Right lobe of liver (tissue), 6 donors: Measurements from ENCODE around the gene GDF9. TPM values are rescaled to one million over a fixed set of nuclear protein-coding genes. Genes with fewer than 3 reads are reported as not detected.

Experiments
- ATAC-seq, 4 donors: fragments of 200-7000 bp; cut with Tn5 transposase; one replicate each; pipeline ENCODE4 v1.9.1; 2020; ENCODE audit warnings: mild to moderate bottlenecking in 4 of 4, moderate library complexity in 4 of 4
- DNase-seq, 3 donors: peaks; one replicate each; pipeline ENCODE4 v3.0.0-alpha.2; 2020
- H3K27ac ChIP-seq, 3 donors: fragments of 200-600 bp; one replicate each; pipeline ENCODE4 v1.8.0; 2022
- H3K27me3 ChIP-seq, 2 donors: fragments of 200-600 bp; one replicate each; pipeline ENCODE4 v1.8.0; 2022
- H3K36me3 ChIP-seq, 4 donors: fragments of 200-600 bp; sonication (generic) in 1 of 4; one replicate each; pipeline versions ENCODE4 v1.5.1 to v1.8.0; 2017 to 2022; ENCODE audit warnings: control low read depth in 1 of 4
- H3K4me1 ChIP-seq, 4 donors: fragments of 200-600 bp; sonication (generic) in 1 of 4; one replicate each; pipeline versions ENCODE4 v1.5.1 to v1.8.0; 2017 to 2022; ENCODE audit warnings: control low read depth in 1 of 4
- H3K4me3 ChIP-seq, 3 donors: fragments of 200-600 bp; one replicate each; pipeline ENCODE4 v1.8.0; 2022
- H3K9me3 ChIP-seq, 4 donors: fragments of 200-600 bp; sonication (generic) in 1 of 4; one replicate each; pipeline versions ENCODE4 v1.5.1 to v1.8.0; 2017 to 2022; ENCODE audit warnings: control low read depth in 1 of 4
- POLR2A ChIP-seq: fragments of 450-650 bp; IDR thresholded peaks from one replicate; pipeline ENCODE4 v1.6.1; 2017; ENCODE audit warnings: antibody characterized with exemption, mild to moderate bottlenecking
- WGBS: methylation state at CpG from one replicate; pipeline ENCODE4 v1.1.6; 2018; ENCODE audit warnings: low coverage, low lambda C conversion rate; ENCODE audit not compliant: insufficient coverage; ENCODE audit errors: missing lambda C conversion rate; 5-methylcytosine and 5-hydroxymethylcytosine counted together
- intact Hi-C, 2 donors: fragments of 100-400 bp; cut with DNase I; formaldehyde crosslinking; loops; one replicate each; pipeline versions ENCODE4 v1.11.2 to v1.14.1; 2022
- total RNA-seq, 6 experiments: library from RNA; depleted of rRNA in 2 of 6; stranded (reverse); fragments of >200 nt in 2 of 6; fragmentation: NEBNext Ultra II Directional in 3 of 6; extraction: Animal tissue kit (Norgen Biotek cat#: 25700) in 3 of 6; gene quantifications; one replicate each; pipeline versions ENCODE4 v1.1.0 to v1.2.4, GENCODE V29; 2016 to 2023
- TF ChIP-seq, protein P1 (sequence below), 4 donors: fragments of 200-600 bp in 3 of 4; fragments of 450-650 bp in 1 of 4; IDR thresholded peaks; one replicate each; pipeline versions ENCODE4 v1.5.1 to v1.8.0; 2016 to 2022; ENCODE audit warnings: antibody characterized with exemption in 4 of 4, mild to moderate bottlenecking in 2 of 4
- donor health status: DM: no; HTN: yes; CAD: no.
- donor health status: DM: no; HTN: no; CAD: no.
- donor health status: DM: no; HTN: no; CAD: no.
- donor health status: DM: no; HTN: yes; CAD: no.
- donor health status: DM: no; HTN: yes; CAD: no.

GDF9 gene
- total RNA-seq, 6 experiments from 2014 or later = 0.20 to 0.71 (median 0.48) TPM

GRCh38 chr5:132831095-132831860 is 35.0 kb downstream of the GDF9 start:
- Histone ChIP-seq H3K9me3 (no peaks in the 10 kb centered on the region), H3K27ac (peak overlapping the region; percentile 94 to 96 (median 95)), H3K4me3 (peak overlapping the region; percentile 66 to 92 (median 74)), H3K36me3 (peaks cover 0 to 9% (median 0%) of the 10 kb centered on the region in 4 donors), H3K4me1 (peaks cover 0 to 38% (median 10%) of the 10 kb centered on the region in 4 donors), H3K27me3 (no peaks in the 10 kb centered on the region)
- ATAC-seq (peak in 2 of 4 donors; percentile 0), DNase-seq (no peak)
- TF ChIP-seq POLR2A = no peak
- TF ChIP-seq, protein P1, sequence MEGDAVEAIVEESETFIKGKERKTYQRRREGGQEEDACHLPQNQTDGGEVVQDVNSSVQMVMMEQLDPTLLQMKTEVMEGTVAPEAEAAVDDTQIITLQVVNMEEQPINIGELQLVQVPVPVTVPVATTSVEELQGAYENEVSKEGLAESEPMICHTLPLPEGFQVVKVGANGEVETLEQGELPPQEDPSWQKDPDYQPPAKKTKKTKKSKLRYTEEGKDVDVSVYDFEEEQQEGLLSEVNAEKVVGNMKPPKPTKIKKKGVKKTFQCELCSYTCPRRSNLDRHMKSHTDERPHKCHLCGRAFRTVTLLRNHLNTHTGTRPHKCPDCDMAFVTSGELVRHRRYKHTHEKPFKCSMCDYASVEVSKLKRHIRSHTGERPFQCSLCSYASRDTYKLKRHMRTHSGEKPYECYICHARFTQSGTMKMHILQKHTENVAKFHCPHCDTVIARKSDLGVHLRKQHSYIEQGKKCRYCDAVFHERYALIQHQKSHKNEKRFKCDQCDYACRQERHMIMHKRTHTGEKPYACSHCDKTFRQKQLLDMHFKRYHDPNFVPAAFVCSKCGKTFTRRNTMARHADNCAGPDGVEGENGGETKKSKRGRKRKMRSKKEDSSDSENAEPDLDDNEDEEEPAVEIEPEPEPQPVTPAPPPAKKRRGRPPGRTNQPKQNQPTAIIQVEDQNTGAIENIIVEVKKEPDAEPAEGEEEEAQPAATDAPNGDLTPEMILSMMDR (IDR thresholded peaks at IDR 0.05) = no peak
- intact Hi-C loops = no loop called here
- WGBS = 70% methylated on average over 9 of the region's 15 CpGs

DNA sequence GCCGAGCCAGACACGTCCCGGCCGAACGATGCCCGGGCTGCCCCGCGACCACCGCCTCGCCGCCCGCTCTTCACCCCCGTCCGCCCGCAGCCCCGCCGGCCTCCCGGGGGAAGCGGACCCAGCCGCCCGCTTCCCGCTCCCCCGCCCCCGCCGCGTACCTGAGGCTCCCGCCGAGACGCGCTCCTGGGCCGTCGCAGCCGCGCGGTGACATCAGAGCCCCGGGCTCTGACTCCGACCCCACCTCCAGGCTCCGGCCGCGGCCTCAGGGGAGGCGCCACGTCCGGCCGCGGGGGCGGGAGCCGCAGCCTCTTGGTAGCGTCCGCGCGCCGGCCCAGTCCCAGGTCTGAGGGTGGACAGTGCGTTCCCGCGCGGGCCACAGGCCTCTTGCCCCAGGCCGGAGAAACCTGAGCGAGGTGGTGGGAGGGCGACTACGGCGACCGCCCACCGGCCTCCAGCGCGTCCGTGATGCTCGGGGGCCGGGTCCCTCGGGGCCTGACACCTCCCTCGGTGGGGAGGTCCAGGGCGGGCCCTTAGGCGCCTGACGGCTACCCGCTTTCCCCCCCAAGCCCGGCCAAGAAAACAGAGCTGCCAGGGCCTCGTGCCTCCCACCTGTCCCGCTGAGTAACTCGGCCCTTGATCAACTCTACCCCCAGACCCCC is 35.7 kb downstream of the GDF9 start, which contains the start of gene SHROOM1:
Gene SHROOM1, minus strand, starts transcription at position 212 of the 659 bp plus-strand sequence. CDS start 4,507 bp downstream, outside the sequence.
- no peaks in the 10 kb centered on the region for H3K9me3 ChIP-seq
- H3K27ac ChIP-seq = peak within 1 kb of the TSS; percentile 94 to 96 (median 95)
- peak within 1 kb of the TSS; percentile 66 to 92 (median 74) for H3K4me3 ChIP-seq
- peaks cover 0 to 10% (median 1%) of the 10 kb centered on the region in 4 donors for H3K36me3 ChIP-seq
- TF ChIP-seq, protein P1 (IDR thresholded peaks at IDR 0.05) = no peak
- TF ChIP-seq POLR2A = peak; percentile 99
- ATAC-seq = peak; percentile 74 to 85 (median 82)
- no peaks in the 10 kb centered on the region for H3K27me3 ChIP-seq
- 42% methylated on average over 4 of the region's 78 CpGs for WGBS
- intact Hi-C loops = no loop called here
- peak; percentile 87 to 89 (median 89) for DNase-seq
- peaks cover 0 to 41% (median 10%) of the 10 kb centered on the region in 4 donors for H3K4me1 ChIP-seq

DNA sequence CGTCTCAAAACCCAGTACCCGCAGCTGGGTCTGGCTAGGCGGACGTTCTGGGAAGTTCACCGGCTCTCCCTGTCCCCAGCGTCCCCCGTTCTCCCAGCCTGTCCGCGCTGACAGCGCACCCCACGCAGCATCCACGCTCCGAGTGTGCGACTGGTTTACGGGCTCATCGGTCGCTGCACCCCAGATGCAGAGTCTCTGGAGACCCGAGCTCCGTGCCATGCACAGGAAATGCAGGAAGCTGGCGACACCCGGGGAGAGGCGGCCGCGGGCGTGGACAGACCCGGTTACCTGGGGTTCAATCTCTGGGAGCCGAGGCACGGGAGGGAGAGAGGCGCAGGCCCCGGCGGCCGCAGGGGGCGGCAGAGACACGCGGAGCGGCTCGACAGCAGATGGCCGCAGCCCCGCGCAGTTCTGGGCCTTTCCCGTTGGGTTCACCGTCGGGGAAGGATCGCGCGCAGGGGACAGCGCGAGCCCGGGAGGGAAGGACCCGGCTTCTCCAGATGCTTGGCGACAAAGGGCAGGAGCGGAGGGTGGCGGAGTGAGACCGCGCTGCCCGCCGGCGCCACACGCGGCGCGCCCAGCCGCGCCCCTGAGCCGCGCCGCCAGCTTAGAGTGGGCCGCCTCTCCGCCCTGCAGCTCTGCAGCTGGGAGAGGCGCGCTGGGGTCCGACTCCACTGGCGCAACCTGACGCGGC is 36.4 kb downstream of the GDF9 start:
- peaks cover 0 to 15% (median 5%) of the 10 kb centered on the region in 4 donors for H3K36me3 ChIP-seq
- no peaks in the 10 kb centered on the region for H3K27me3 ChIP-seq
- DNase-seq (peak; percentile 85 to 86 (median 85)), ATAC-seq (peak; percentile 67 to 80 (median 78))
- 0% methylated on average over 10 of the region's 75 CpGs for WGBS
- peak overlapping the region; percentile 94 to 96 (median 95) for H3K27ac ChIP-seq
- TF ChIP-seq, protein P1 (IDR thresholded peaks at IDR 0.05) = peak; percentile 79 to 89 (median 87)
- no peak for TF ChIP-seq POLR2A
- H3K4me3 ChIP-seq = peak overlapping the region; percentile 66 to 92 (median 74)
- intact Hi-C loops = loop anchor here (5.0 to 10.0 kb wide), 2 partner anchors 37 to 55 kb away; partner anchors contain the start of genes GDF9 (in 1 of the 2) and UQCRQ (in 1 of the 2)
- H3K4me1 ChIP-seq = peaks cover 0 to 41% (median 10%) of the 10 kb centered on the region in 4 donors
- H3K9me3 ChIP-seq = no peaks in the 10 kb centered on the region

GRCh38 chr5:132828846-132829494 is 37.3 kb downstream of the GDF9 start:
- WGBS = 34% methylated on average over 4 of the region's 4 CpGs
- TF ChIP-seq, protein P1 (IDR thresholded peaks at IDR 0.05) = no peak
- no peak for TF ChIP-seq POLR2A
- no peak for DNase-seq
- Histone ChIP-seq H3K9me3 (no peaks in the 10 kb centered on the region), H3K4me1 (peaks cover 0 to 41% (median 10%) of the 10 kb centered on the region in 4 donors), H3K27ac (peak overlapping the region; percentile 94 to 96 (median 95)), H3K27me3 (no peaks in the 10 kb centered on the region), H3K36me3 (peaks cover 0 to 24% (median 9%) of the 10 kb centered on the region in 4 donors), H3K4me3 (peak overlapping the region; percentile 66 to 92 (median 74))
- ATAC-seq = no peak
- intact Hi-C loops = loop anchor here (5.0 to 10.0 kb wide), 2 partner anchors 38 to 56 kb away; partner anchors contain the start of genes GDF9 (in 1 of the 2) and UQCRQ (in 1 of the 2)
